GM12878 (cell line): ENCODE measurements around the gene MMP14. TPM values are rescaled to one million over a fixed set of nuclear protein-coding genes. Genes with fewer than 3 reads are reported as not detected.

ENCODE experiments used
- ATF7 ChIP-seq: fragments of 450-650 bp; IDR thresholded peaks from 2 replicates; pipeline ENCODE4 v1.6.1; 2016; ENCODE audit warnings: low read depth, mild to moderate bottlenecking
- CBX3 ChIP-seq: fragments of 200-600 bp; sonication (generic); IDR thresholded peaks from 2 replicates; pipeline ENCODE4 v1.6.1; 2016; ENCODE audit warnings: low read depth, borderline replicate concordance
- CREB1 ChIP-seq: IDR thresholded peaks from 2 replicates; pipeline ENCODE4 v1.6.1; 2012; ENCODE audit warnings: low read depth, mild to moderate bottlenecking, inconsistent platforms
- EP300 ChIP-seq, 2 experiments: fragments of 150-350 bp in 1 of 2; IDR thresholded peaks; 2 replicates each; pipeline ENCODE4 v1.6.1; 2011 to 2012; ENCODE audit warnings: low read depth in 2 of 2, low read length in 2 of 2, borderline replicate concordance in 1 of 2, improper control_type of control experiment in 1 of 2, inconsistent platforms in 1 of 2; ENCODE audit not compliant: control insufficient read depth in 1 of 2
- HDAC6 ChIP-seq: fragments of 200-600 bp; sonication (generic); IDR thresholded peaks from one replicate; pipeline ENCODE4 v1.8.0; 2017; ENCODE audit warnings: antibody characterized with exemption; ENCODE audit not compliant: unreplicated experiment
- IKZF2 ChIP-seq, 2 experiments: fragments of 450-650 bp; IDR thresholded peaks; 2 replicates each; pipeline ENCODE4 v1.6.1; 2017; ENCODE audit warnings: mild to moderate bottlenecking in 2 of 2, moderate library complexity in 2 of 2
- KLF5 ChIP-seq: fragments of 450-650 bp; IDR thresholded peaks from 2 replicates; pipeline ENCODE4 v1.6.1; 2014; ENCODE audit warnings: mild to moderate bottlenecking; ENCODE audit not compliant: partially characterized antibody
- PKNOX1 ChIP-seq: fragments of 450-650 bp; IDR thresholded peaks from 2 replicates; pipeline ENCODE4 v1.6.1; 2016; ENCODE audit warnings: mild to moderate bottlenecking
- POLR2A ChIP-seq: IDR thresholded peaks from 2 replicates; pipeline ENCODE4 v1.6.1; 2011; ENCODE audit warnings: low read depth, mild to moderate bottlenecking, low read length
- POU2F2 ChIP-seq: IDR thresholded peaks from 3 replicates; pipeline ENCODE4 v1.6.1; 2011; ENCODE audit warnings: low read depth, mild to moderate bottlenecking, low read length, borderline replicate concordance
- RELA ChIP-seq: fragments of 450-650 bp; IDR thresholded peaks from 2 replicates; pipeline ENCODE4 v1.8.0; 2014; ENCODE audit warnings: borderline replicate concordance; ENCODE audit not compliant: partially characterized antibody
- RFX5 ChIP-seq: IDR thresholded peaks from 2 replicates; pipeline ENCODE4 v1.6.1; 2011; ENCODE audit warnings: low read depth, low read length, improper control_type of control experiment
- SMAD5 ChIP-seq: IDR thresholded peaks from 2 replicates; pipeline ENCODE4 v1.6.1; 2016; ENCODE audit warnings: antibody characterized with exemption, low read depth
- SMC3 ChIP-seq: IDR thresholded peaks from 2 replicates; pipeline ENCODE4 v1.6.1; 2011; ENCODE audit warnings: low read length, improper control_type of control experiment, borderline replicate concordance
- SREBF1 ChIP-seq: IDR thresholded peaks from 2 replicates; pipeline ENCODE4 v1.6.1; 2012; ENCODE audit warnings: mild to moderate bottlenecking, low read length
- TAF1 ChIP-seq: IDR thresholded peaks from 2 replicates; pipeline ENCODE4 v1.6.1; 2011; ENCODE audit warnings: mild to moderate bottlenecking, low read depth, low read length, borderline replicate concordance
- TCF7 ChIP-seq: IDR thresholded peaks from 2 replicates; pipeline ENCODE4 v1.6.1; 2014; ENCODE audit warnings: antibody characterized with exemption, borderline replicate concordance
- USF2 ChIP-seq: IDR thresholded peaks from 2 replicates; pipeline ENCODE4 v1.6.1; 2011; ENCODE audit warnings: low read depth, low read length, improper control_type of control experiment, borderline replicate concordance
- YBX1 ChIP-seq: fragments of 450-650 bp; IDR thresholded peaks from 2 replicates; pipeline ENCODE4 v1.6.1; 2016; ENCODE audit warnings: antibody characterized with exemption
- ZNF384 ChIP-seq: IDR thresholded peaks from 2 replicates; pipeline ENCODE4 v1.6.1; 2012; ENCODE audit warnings: low read depth, mild to moderate bottlenecking, low read length, improper control_type of control experiment, borderline replicate concordance
- polyA plus RNA-seq, 11 experiments: library from polyadenylated mRNA; depleted of rRNA in 4 of 11; unstranded in 6 of 11; stranded (reverse) in 5 of 11; fragments of >200 nt; fragmentation: Nextera tagmentation in 4 of 11; fragmentation: Illumina TruSeq in 1 of 11; extraction: Ambion mirVana in 4 of 11; extraction: Trizol in 1 of 11; gene quantifications; 1 replicate in 1 of 11; 2 replicates in 10 of 11; pipeline versions ENCODE4 v1.2.1 to v1.2.3, GENCODE V29; 2011 to 2016; ENCODE audit warnings: inconsistent platforms in 2 of 11, missing spikeins in 2 of 11, low read depth in 1 of 11
- total RNA-seq, 4 experiments: library from RNA; depleted of rRNA in 3 of 4; stranded (reverse); fragments of >200 nt in 3 of 4; fragmentation: Illumina TruSeq in 1 of 4; extraction: Trizol in 1 of 4; gene quantifications; 2 replicates each; pipeline versions ENCODE4 v1.2.1 to v1.2.3, GENCODE V29; 2013 to 2021
- TF ChIP-seq, protein P1 (sequence below): fragments of 450-650 bp; IDR thresholded peaks from 2 replicates; pipeline ENCODE4 v1.6.1; 2018; ENCODE audit warnings: mild to moderate bottlenecking, low read depth, moderate library complexity; ENCODE audit not compliant: partially characterized antibody
- TF ChIP-seq, protein P2 (sequence below): IDR thresholded peaks from 2 replicates; pipeline ENCODE4 v1.6.1; 2011; ENCODE audit warnings: borderline replicate concordance, low read depth, mild to moderate bottlenecking, moderate library complexity, low read length; ENCODE audit not compliant: insufficient read depth, poor library complexity, severe bottlenecking
- TF ChIP-seq, protein P3 (sequence below): fragments of 450-650 bp; formaldehyde crosslinking; IDR thresholded peaks from 2 replicates; pipeline ENCODE4 v1.5.0; 2022; ENCODE audit warnings: mild to moderate bottlenecking, missing genetic modification characterization

MMP14 gene
- total and polyA plus RNA-seq, 10 of the 15 experiments (the other 5 are each of a cell fraction or from before 2014, with no cell fraction given) = 0.31 to 1.9 (median 0.70) TPM; not detected in 2

DNA sequence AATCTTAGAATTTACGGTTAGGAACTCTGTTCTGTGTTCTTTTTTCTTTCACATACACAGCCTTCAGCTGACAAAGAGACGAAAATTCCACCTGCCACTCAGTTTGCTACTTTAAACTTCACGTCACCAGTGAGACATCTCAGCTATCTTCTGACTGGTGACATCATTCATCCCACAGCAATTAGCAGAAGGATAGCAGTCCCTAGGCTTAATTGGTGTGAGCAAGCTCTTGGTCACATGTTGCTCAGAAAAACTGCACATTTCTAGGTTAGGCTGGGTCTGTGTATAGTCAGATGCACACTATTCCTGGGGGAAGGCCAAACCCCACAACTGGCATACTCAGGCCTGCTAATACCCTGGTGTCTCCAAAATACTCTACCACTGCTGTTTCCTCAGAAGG is 45.1 kb upstream of the MMP14 start (continued):
- TF ChIP-seq, protein P1, sequence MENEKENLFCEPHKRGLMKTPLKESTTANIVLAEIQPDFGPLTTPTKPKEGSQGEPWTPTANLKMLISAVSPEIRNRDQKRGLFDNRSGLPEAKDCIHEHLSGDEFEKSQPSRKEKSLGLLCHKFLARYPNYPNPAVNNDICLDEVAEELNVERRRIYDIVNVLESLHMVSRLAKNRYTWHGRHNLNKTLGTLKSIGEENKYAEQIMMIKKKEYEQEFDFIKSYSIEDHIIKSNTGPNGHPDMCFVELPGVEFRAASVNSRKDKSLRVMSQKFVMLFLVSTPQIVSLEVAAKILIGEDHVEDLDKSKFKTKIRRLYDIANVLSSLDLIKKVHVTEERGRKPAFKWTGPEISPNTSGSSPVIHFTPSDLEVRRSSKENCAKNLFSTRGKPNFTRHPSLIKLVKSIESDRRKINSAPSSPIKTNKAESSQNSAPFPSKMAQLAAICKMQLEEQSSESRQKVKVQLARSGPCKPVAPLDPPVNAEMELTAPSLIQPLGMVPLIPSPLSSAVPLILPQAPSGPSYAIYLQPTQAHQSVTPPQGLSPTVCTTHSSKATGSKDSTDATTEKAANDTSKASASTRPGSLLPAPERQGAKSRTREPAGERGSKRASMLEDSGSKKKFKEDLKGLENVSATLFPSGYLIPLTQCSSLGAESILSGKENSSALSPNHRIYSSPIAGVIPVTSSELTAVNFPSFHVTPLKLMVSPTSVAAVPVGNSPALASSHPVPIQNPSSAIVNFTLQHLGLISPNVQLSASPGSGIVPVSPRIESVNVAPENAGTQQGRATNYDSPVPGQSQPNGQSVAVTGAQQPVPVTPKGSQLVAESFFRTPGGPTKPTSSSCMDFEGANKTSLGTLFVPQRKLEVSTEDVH = no peak
- TF ChIP-seq USF2 (peak; percentile 15; the same call in 1 of the 2 replicates), HDAC6 (no peak), TAF1 (no peak), CBX3 (no peak), EP300 (IDR thresholded peaks at IDR 0.05; ENCODE audit: borderline replicate concordance in 1 of 2, control insufficient read depth in 1 of 2, low read depth in 2 of 2, low read length in 2 of 2) (no peak), RELA (no peak), PKNOX1 (peak; percentile 78), POLR2A (no peak), ATF7 (peak; percentile 82), IKZF2 (IDR thresholded peaks at IDR 0.05) (0 out of 4 replicates have a peak, but pooled peaks of 1 of the 2 experiments have one; percentile 18), POU2F2 (no peak), SMC3 (no peak), YBX1 (no peak), KLF5 (no peak), RFX5 (no peak), SMAD5 (no peak), ZNF384 (no peak), SREBF1 (no peak), CREB1 (peak; percentile 76; the same call in 1 of the 2 replicates), TCF7 (no peak)
- TF ChIP-seq, protein P2, sequence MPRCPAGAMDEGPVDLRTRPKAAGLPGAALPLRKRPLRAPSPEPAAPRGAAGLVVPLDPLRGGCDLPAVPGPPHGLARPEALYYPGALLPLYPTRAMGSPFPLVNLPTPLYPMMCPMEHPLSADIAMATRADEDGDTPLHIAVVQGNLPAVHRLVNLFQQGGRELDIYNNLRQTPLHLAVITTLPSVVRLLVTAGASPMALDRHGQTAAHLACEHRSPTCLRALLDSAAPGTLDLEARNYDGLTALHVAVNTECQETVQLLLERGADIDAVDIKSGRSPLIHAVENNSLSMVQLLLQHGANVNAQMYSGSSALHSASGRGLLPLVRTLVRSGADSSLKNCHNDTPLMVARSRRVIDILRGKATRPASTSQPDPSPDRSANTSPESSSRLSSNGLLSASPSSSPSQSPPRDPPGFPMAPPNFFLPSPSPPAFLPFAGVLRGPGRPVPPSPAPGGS = peak; percentile 82
- TF ChIP-seq, protein P3, sequence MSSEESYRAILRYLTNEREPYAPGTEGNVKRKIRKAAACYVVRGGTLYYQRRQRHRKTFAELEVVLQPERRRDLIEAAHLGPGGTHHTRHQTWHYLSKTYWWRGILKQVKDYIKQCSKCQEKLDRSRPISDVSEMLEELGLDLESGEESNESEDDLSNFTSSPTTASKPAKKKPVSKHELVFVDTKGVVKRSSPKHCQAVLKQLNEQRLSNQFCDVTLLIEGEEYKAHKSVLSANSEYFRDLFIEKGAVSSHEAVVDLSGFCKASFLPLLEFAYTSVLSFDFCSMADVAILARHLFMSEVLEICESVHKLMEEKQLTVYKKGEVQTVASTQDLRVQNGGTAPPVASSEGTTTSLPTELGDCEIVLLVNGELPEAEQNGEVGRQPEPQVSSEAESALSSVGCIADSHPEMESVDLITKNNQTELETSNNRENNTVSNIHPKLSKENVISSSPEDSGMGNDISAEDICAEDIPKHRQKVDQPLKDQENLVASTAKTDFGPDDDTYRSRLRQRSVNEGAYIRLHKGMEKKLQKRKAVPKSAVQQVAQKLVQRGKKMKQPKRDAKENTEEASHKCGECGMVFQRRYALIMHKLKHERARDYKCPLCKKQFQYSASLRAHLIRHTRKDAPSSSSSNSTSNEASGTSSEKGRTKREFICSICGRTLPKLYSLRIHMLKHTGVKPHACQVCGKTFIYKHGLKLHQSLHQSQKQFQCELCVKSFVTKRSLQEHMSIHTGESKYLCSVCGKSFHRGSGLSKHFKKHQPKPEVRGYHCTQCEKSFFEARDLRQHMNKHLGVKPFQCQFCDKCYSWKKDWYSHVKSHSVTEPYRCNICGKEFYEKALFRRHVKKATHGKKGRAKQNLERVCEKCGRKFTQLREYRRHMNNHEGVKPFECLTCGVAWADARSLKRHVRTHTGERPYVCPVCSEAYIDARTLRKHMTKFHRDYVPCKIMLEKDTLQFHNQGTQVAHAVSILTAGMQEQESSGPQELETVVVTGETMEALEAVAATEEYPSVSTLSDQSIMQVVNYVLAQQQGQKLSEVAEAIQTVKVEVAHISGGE (CRISPR knock-in tag) = no peak
